GM23338 (cell line): Measurements from ENCODE around the gene STRN4. TPM values are rescaled to one million over a fixed set of nuclear protein-coding genes. Genes with fewer than 3 reads are reported as not detected.
A peak's percentile ranks its signal among the peaks of the same experiment; 100 is the strongest.

Experiments
- ATAC-seq: fragments of 200-7000 bp; cut with Tn5 transposase; 3 replicates; pipeline ENCODE4 v1.9.1; 2020
- DNase-seq: peaks from one replicate; pipeline ENCODE4 v3.0.0-alpha.2; 2015; ENCODE audit warnings: low spot score
- H2AFZ ChIP-seq: fragments of 200-600 bp; sonication (generic); 2 replicates; pipeline ENCODE4 v1.8.0; 2016; ENCODE audit warnings: antibody characterized with exemption, mild to moderate bottlenecking, moderate library complexity
- H3F3A ChIP-seq: fragments of 200-600 bp; sonication (generic); replicated peaks from 2 replicates; pipeline ENCODE4 v1.8.0; 2017; ENCODE audit warnings: antibody characterized with exemption, mixed run types, low read depth
- H3K27ac ChIP-seq: fragments of 200-600 bp; sonication (generic); 2 replicates; pipeline ENCODE4 v1.6.1; 2016; ENCODE audit warnings: low read depth
- H3K27me3 ChIP-seq: fragments of 200-600 bp; sonication (generic); 2 replicates; pipeline ENCODE4 v1.8.0; 2016; ENCODE audit warnings: mild to moderate bottlenecking, mixed run types, moderate library complexity; ENCODE audit not compliant: insufficient read depth
- H3K36me3 ChIP-seq: fragments of 200-600 bp; sonication (generic); 2 replicates; pipeline ENCODE4 v1.8.0; 2016; ENCODE audit warnings: mild to moderate bottlenecking; ENCODE audit not compliant: insufficient read depth
- H3K4me1 ChIP-seq: fragments of 200-600 bp; sonication (generic); 2 replicates; pipeline ENCODE4 v1.8.0; 2016; ENCODE audit warnings: mild to moderate bottlenecking, moderate library complexity; ENCODE audit not compliant: insufficient read depth
- H3K4me2 ChIP-seq: fragments of 200-600 bp; sonication (generic); 2 replicates; pipeline ENCODE4 v1.7.1; 2017; ENCODE audit warnings: mixed run types
- H3K4me3 ChIP-seq: fragments of 200-600 bp; sonication (generic); 2 replicates; pipeline ENCODE4 v1.6.1; 2016; ENCODE audit warnings: mixed run types
- H3K79me2 ChIP-seq: fragments of 200-600 bp; sonication (generic); replicated peaks from 2 replicates; pipeline ENCODE4 v1.8.0; 2017; ENCODE audit warnings: mild to moderate bottlenecking; ENCODE audit not compliant: insufficient read depth
- H3K9me2 ChIP-seq: fragments of 200-600 bp; sonication (generic); 2 replicates; pipeline ENCODE4 v1.8.0; 2017; ENCODE audit not compliant: insufficient read depth
- H4K20me1 ChIP-seq: fragments of 200-600 bp; sonication (generic); replicated peaks from 2 replicates; pipeline ENCODE4 v1.8.0; 2017; ENCODE audit warnings: mild to moderate bottlenecking; ENCODE audit not compliant: insufficient read depth
- H3K27ac Mint-ChIP-seq: 2 replicates; pipeline ENCODE4 v1.8.0; 2020; ENCODE audit warnings: inconsistent platforms, mild to moderate bottlenecking, moderate library complexity, mixed read lengths
- H3K27me3 Mint-ChIP-seq: 3 replicates; pipeline ENCODE4 v1.8.0; 2022; ENCODE audit warnings: low read depth, mild to moderate bottlenecking, moderate library complexity, mixed read lengths, inconsistent platforms; ENCODE audit not compliant: insufficient read depth, poor library complexity
- H3K36me3 Mint-ChIP-seq: 3 replicates; pipeline ENCODE4 v1.8.0; 2021; ENCODE audit warnings: low read depth, mild to moderate bottlenecking, inconsistent platforms, moderate library complexity, mixed read lengths
- H3K4me1 Mint-ChIP-seq: 3 replicates; pipeline ENCODE4 v1.8.0; 2020; ENCODE audit warnings: mild to moderate bottlenecking, inconsistent platforms, mixed read lengths
- H3K4me3 Mint-ChIP-seq: 3 replicates; pipeline ENCODE4 v1.8.0; 2021; ENCODE audit warnings: moderate library complexity, mild to moderate bottlenecking, inconsistent platforms, mixed read lengths
- H3K9me3 Mint-ChIP-seq: 3 replicates; pipeline ENCODE4 v1.8.0; 2020; ENCODE audit warnings: moderate library complexity, mild to moderate bottlenecking, inconsistent platforms, mixed read lengths
- CREB1 ChIP-seq: fragments of 250-450 bp; sonication (Bioruptor Pico); IDR thresholded peaks from 2 replicates; pipeline ENCODE4 v1.5.0; 2020; ENCODE audit warnings: low read depth, mild to moderate bottlenecking, moderate library complexity
- EZH2 ChIP-seq: fragments of 200-600 bp; sonication (generic); IDR thresholded peaks from one replicate; pipeline ENCODE4 v1.8.0; 2017; ENCODE audit warnings: antibody characterized with exemption, mild to moderate bottlenecking, low read depth; ENCODE audit not compliant: unreplicated experiment
- EZH2phosphoT487 ChIP-seq: fragments of 200-600 bp; sonication (generic); IDR thresholded peaks from one replicate; pipeline ENCODE4 v1.8.1; 2018; ENCODE audit warnings: antibody characterized with exemption; ENCODE audit not compliant: unreplicated experiment
- JUNB ChIP-seq: IDR thresholded peaks from one replicate; pipeline ENCODE4 v1.6.1; 2016; ENCODE audit warnings: antibody characterized with exemption; ENCODE audit not compliant: unreplicated experiment
- POLR2AphosphoS5 ChIP-seq: IDR thresholded peaks from 2 replicates; pipeline ENCODE4 v1.6.1; 2016; ENCODE audit warnings: antibody characterized with exemption, low read depth
- ZNF114 ChIP-seq: fragments of 250-450 bp; sonication (Bioruptor Pico); IDR thresholded peaks from 2 replicates; pipeline ENCODE4 v1.5.0; 2020; ENCODE audit warnings: mild to moderate bottlenecking, moderate library complexity
- ZNF331 ChIP-seq: fragments of 250-450 bp; sonication (Bioruptor Pico); IDR thresholded peaks from 2 replicates; pipeline ENCODE4 v1.5.0; 2020; ENCODE audit warnings: low read depth, mild to moderate bottlenecking, moderate library complexity
- ZNF462 ChIP-seq: fragments of 250-450 bp; sonication (Bioruptor Pico); IDR thresholded peaks from 2 replicates; pipeline ENCODE4 v1.5.0; 2020; ENCODE audit warnings: mild to moderate bottlenecking, moderate library complexity
- polyA plus RNA-seq: library from polyadenylated mRNA; unstranded; fragments of >200 nt; fragmentation: Nextera tagmentation; extraction: Ambion mirVana; gene quantifications from 2 replicates; pipeline ENCODE4 v1.2.1, GENCODE V29; 2016
- total RNA-seq: library from RNA; depleted of rRNA; stranded (reverse); fragments of >200 nt; shearing (Covaris generic); gene quantifications from 2 replicates; pipeline ENCODE4 v1.2.3, GENCODE V29; 2014

The STRN4 gene
- total and polyA plus RNA-seq, 2 experiments from 2014 or later: 62.1 to 140 TPM

GRCh38 chr19:46727757-46728156 is 18.5 kb downstream of the STRN4 start (continued):
- no peak for TF ChIP-seq ZNF462 (CRISPR knock-in tag)
- no peak for TF ChIP-seq POLR2AphosphoS5

- H3K36me3 Mint-ChIP-seq: peaks cover 80% of the 10 kb centered on the region
- ATAC-seq (no peak), DNase-seq (no peak)
- H3K27ac ChIP-seq: no peak overlapping the region
- H3K4me2 ChIP-seq: no peak overlapping the region
- H3K4me1 ChIP-seq: no peaks in the 10 kb centered on the region
- H3K36me3 ChIP-seq: peaks cover 15% of the 10 kb centered on the region; the same call in 1 of the 2 replicates
- peaks cover 23% of the 10 kb centered on the region for H3K4me1 Mint-ChIP-seq
- 0 out of 2 replicates have a peak, but pooled peaks cover 7% of the 10 kb centered on the region for H3K79me2 ChIP-seq
- peaks cover 3% of the 10 kb centered on the region; the same call in 1 of the 2 replicates for H3F3A ChIP-seq
- peaks cover 9% of the 10 kb centered on the region for H3K27me3 Mint-ChIP-seq
- no peaks in the 10 kb centered on the region for H3K27me3 ChIP-seq
- H2AFZ ChIP-seq: no peak overlapping the region
- H3K4me3 ChIP-seq: no peak overlapping the region
- 0 out of 3 replicates have a peak overlapping the region, but pooled peaks have one; percentile 6 for H3K4me3 Mint-ChIP-seq
- H3K9me3 Mint-ChIP-seq: peaks cover 3% of the 10 kb centered on the region; the same call in 1 of the 3 replicates
- H3K27ac Mint-ChIP-seq: no peak overlapping the region
- peaks cover 17% of the 10 kb centered on the region for H4K20me1 ChIP-seq
- no peaks in the 10 kb centered on the region for H3K9me2 ChIP-seq
- TF ChIP-seq ZNF331 (CRISPR knock-in tag) (no peak), JUNB (no peak), EZH2 (no peak), CREB1 (CRISPR knock-in tag) (no peak), ZNF114 (CRISPR knock-in tag) (no peak), EZH2phosphoT487 (no peak), POLR2AphosphoS5 (no peak), ZNF462 (CRISPR knock-in tag) (no peak)
Measured at GRCh38 chr19:46726971-46727501, 19.2 kb downstream of the STRN4 start.
